NCI-H187 (cell line): Measurements from ENCODE around the gene HINFP.
A peak's percentile ranks its signal among the peaks of the same experiment; 100 is the strongest.

Source experiments
- DNase-seq, 2 experiments: peaks; one replicate each; lab custom pipeline; 2025; lab: John Stamatoyannopoulos, UW

HINFP gene, protein sequence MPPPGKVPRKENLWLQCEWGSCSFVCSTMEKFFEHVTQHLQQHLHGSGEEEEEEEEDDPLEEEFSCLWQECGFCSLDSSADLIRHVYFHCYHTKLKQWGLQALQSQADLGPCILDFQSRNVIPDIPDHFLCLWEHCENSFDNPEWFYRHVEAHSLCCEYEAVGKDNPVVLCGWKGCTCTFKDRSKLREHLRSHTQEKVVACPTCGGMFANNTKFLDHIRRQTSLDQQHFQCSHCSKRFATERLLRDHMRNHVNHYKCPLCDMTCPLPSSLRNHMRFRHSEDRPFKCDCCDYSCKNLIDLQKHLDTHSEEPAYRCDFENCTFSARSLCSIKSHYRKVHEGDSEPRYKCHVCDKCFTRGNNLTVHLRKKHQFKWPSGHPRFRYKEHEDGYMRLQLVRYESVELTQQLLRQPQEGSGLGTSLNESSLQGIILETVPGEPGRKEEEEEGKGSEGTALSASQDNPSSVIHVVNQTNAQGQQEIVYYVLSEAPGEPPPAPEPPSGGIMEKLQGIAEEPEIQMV

GRCh38 chr11:119121008-119121810 is at the start of gene HINFP:
Gene HINFP (plus strand): TSS chr11:119121580. CDS start chr11:119126945, 5,365 bp downstream.
- DNase-seq = peak; percentile 95 to 98

- DNase-seq = no peak
These were observed 43.5 kb upstream of the HINFP start for GRCh38 chr11:119077839-119078238.

- no peak for DNase-seq
These were observed 42.5 kb upstream of the HINFP start for GRCh38 chr11:119078675-119079420.

GRCh38 chr11:119081682-119082260 is 39.6 kb upstream of the HINFP start:
- no peak for DNase-seq

DNA sequence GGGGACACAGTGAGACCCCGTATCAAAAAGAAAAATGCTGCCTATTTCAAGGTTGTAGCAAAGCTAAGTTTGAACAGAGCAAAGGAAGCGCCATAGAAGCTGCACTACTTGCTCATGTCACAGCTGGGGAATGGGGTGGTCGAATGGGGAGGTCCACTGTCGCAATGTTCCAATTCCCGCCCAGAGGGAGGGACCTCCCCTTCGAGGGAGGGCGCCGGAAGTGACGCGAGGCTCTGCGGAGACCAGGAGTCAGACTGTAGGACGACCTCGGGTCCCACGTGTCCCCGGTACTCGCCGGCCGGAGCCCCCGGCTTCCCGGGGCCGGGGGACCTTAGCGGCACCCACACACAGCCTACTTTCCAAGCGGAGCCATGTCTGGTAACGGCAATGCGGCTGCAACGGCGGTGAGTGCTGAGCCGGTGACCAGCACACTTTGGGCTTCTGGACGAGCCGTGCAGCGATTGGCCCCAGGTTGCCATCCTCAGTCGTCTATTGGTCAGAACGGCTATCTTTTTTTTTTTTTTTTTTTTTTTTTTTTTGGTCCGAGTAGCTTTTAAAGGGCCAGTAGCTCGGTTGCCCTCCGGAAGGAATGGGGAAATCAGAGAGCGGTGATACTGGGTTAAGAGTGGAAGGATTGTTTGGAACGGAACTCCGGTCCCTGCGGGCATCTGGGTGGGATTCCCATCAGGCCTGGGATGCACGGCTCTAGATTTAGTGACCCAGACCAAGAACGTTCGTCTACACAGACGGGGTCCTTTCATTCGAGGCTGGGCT is 36.5 kb upstream of the HINFP start, which contains the start of gene HMBS:
HMBS (plus strand) TSS at position 219 of the 774 bp plus-strand sequence; CDS start at position 372, 153 bp downstream.
- DNase-seq = peak; percentile 84 to 97

- DNase-seq = no peak
These were observed 35.9 kb upstream of the HINFP start for GRCh38 chr11:119085437-119085847.

GRCh38 chr11:119087123-119087522 is 34.3 kb upstream of the HINFP start:
- DNase-seq = no peak

GRCh38 chr11:119087747-119088241 is 33.6 kb upstream of the HINFP start:
- no peak for DNase-seq

GRCh38 chr11:119088406-119088805 is 33.0 kb upstream of the HINFP start:
- DNase-seq = no peak

GRCh38 chr11:119089319-119089718 is 32.1 kb upstream of the HINFP start:
- no peak for DNase-seq

DNA sequence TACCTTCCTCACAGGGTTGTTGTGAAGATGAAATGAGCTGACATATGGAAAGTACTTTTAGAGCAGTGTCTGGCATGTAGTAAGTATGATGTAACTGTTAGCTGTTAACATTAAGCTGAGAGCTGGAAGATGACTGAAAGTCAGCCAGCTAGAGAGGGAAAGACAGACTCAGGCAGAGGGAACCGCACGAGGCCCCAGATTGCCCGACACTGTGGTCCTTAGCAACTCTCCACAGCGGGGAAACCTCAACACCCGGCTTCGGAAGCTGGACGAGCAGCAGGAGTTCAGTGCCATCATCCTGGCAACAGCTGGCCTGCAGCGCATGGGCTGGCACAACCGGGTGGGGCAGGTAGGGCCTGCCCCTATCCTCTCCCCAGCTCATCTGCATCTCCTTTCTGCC is 30.2 kb upstream of the HINFP start:
- no peak for DNase-seq

- DNase-seq = no peak
These were observed 29.2 kb upstream of the HINFP start for GRCh38 chr11:119091966-119092879.

DNA sequence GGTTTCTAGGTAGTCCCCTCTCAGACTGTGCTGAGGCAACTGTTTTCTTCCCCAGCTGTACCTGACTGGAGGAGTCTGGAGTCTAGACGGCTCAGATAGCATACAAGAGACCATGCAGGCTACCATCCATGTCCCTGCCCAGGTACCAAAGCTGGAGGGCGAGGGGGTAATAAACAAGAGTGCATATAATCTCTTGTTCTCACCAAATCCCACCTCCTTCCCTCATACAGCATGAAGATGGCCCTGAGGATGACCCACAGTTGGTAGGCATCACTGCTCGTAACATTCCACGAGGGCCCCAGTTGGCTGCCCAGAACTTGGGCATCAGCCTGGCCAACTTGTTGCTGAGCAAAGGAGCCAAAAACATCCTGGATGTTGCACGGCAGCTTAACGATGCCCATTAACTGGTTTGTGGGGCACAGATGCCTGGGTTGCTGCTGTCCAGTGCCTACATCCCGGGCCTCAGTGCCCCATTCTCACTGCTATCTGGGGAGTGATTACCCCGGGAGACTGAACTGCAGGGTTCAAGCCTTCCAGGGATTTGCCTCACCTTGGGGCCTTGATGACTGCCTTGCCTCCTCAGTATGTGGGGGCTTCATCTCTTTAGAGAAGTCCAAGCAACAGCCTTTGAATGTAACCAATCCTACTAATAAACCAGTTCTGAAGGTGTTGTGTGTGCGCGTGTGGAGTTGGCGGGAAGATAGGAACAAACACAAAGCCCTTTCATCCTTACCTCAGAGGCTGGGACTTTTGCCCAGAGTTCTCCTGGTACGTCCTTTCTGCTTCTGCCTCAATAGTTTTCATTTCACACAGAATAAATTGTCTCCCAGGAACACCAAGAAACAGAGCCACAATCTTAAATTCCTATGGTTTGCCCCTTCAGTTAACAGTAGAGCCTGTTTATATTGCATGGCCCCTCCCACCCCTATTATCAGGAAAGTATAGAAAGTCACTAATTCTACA is 28.2 kb upstream of the HINFP start:
- DNase-seq = no peak

GRCh38 chr11:119093942-119094815 is 27.2 kb upstream of the HINFP start:
- no peak for DNase-seq

- DNase-seq = peak in 1 of 2 experiments; percentile 28
These were observed 26.6 kb upstream of the HINFP start for GRCh38 chr11:119094816-119095065.

- peak; percentile 93 to 98 for DNase-seq
These were observed 26.1 kb upstream of the HINFP start for GRCh38 chr11:119095066-119095880.

DNA sequence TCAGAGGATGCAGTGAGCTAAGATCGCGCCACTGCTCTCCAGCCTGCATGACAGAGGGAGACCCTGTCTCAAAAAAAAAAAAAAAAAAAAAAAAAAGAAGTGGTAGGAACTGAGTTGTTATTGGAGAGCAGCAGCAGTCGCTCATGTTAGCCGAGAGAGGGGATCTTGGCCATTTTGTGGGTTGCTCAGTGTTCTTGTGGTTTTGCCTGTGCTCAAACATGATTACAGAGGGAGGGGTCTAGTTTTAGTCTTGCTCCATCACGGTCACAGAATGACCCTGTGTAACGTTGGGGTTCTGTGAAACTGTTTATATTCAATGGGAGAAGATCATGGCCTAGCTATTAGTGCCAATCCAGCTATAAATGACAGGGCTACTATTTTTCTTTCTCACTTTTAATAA is 21.7 kb upstream of the HINFP start:
- no peak for DNase-seq
